ENCODE results near the gene DLST. TPM values are rescaled to one million over a fixed set of nuclear protein-coding genes. Genes with fewer than 3 reads are reported as not detected.

The DLST gene
- total RNA-seq, 4 donors from 2014 or later: 79.3 to 98.7 (median 87.8) TPM

DNA sequence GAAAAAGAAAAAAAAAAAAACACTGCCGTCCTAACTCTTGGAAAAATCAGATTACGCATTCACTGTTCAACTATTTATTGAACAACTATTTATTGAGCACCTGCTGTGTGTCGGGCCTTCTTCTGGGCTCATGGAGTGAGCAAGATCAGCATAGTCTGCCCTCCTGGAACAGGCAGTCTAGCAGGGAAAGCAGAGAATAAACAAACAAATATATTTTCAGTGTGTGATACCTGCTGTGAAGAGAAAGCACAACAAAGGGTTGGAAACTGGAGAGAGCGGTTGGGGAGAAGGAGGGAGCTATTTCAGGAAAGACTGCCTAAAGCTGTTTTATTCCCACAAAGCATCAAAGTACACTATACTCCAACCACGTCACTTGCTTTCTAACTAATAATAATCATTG lies 16.6 kb upstream of the DLST start:
- Histone ChIP-seq H3K27me3 (peaks cover 3% of the 10 kb centered on the region), H3K36me3 (no peaks in the 10 kb centered on the region), H3K4me3 (no peak overlapping the region), H3K27ac (no peak overlapping the region), H3K4me1 (peaks cover 0 to 12% (median 3%) of the 10 kb centered on the region in 3 donors), H3K9me3 (no peaks in the 10 kb centered on the region)
- 93 to 96% methylated on average over 3 to 5 of the region's 5 CpGs for WGBS, 2 donors (ENCODE audit: low coverage in 1 of 2)
- ATAC-seq: no peak
- no peak for TF ChIP-seq EP300 (IDR thresholded peaks at IDR 0.05)

GRCh38 chr14:74866708-74867389 lies 14.9 kb upstream of the DLST start:
- Histone ChIP-seq H3K27me3 (peaks cover 3% of the 10 kb centered on the region), H3K27ac (no peak overlapping the region), H3K4me3 (no peak overlapping the region), H3K4me1 (no peaks in the 10 kb centered on the region), H3K36me3 (no peaks in the 10 kb centered on the region), H3K9me3 (no peaks in the 10 kb centered on the region)
- ATAC-seq: no peak
- no peak for TF ChIP-seq POLR2AphosphoS5 (IDR thresholded peaks at IDR 0.05)
- no peak for TF ChIP-seq POLR2A (IDR thresholded peaks at IDR 0.05)
- TF ChIP-seq CTCF (IDR thresholded peaks at IDR 0.05): no peak
- no peak for TF ChIP-seq EP300 (IDR thresholded peaks at IDR 0.05)
- 41 to 74% methylated on average over 3 of the region's 3 CpGs for WGBS, 2 donors (ENCODE audit: low coverage in 1 of 2)

- TF ChIP-seq POLR2AphosphoS5 (IDR thresholded peaks at IDR 0.05) (no peak), POLR2A (IDR thresholded peaks at IDR 0.05) (no peak), CTCF (IDR thresholded peaks at IDR 0.05) (no peak), EP300 (IDR thresholded peaks at IDR 0.05) (no peak)
- Histone ChIP-seq H3K36me3 (no peaks in the 10 kb centered on the region), H3K4me1 (no peaks in the 10 kb centered on the region), H3K27ac (no peak overlapping the region), H3K27me3 (peaks cover 3% of the 10 kb centered on the region), H3K4me3 (no peak overlapping the region), H3K9me3 (no peaks in the 10 kb centered on the region)
- ATAC-seq: no peak
- WGBS, 2 donors (ENCODE audit: low coverage in 1 of 2): 36 to 40% methylated on average over 3 to 5 of the region's 5 CpGs
These were observed 14.0 kb upstream of the DLST start for GRCh38 chr14:74867673-74868072.

- H3K4me3 ChIP-seq: no peak overlapping the region
- peaks cover 3% of the 10 kb centered on the region for H3K27me3 ChIP-seq
- 96 to 98% methylated on average over 4 to 6 of the region's 8 CpGs for WGBS, 2 donors (ENCODE audit: low coverage in 1 of 2)
- no peaks in the 10 kb centered on the region for H3K9me3 ChIP-seq
- no peaks in the 10 kb centered on the region for H3K36me3 ChIP-seq
- TF ChIP-seq CTCF (IDR thresholded peaks at IDR 0.05): no peak
- no peak for TF ChIP-seq POLR2A (IDR thresholded peaks at IDR 0.05)
- no peak for TF ChIP-seq POLR2AphosphoS5 (IDR thresholded peaks at IDR 0.05)
- TF ChIP-seq EP300 (IDR thresholded peaks at IDR 0.05): no peak
- no peaks in the 10 kb centered on the region for H3K4me1 ChIP-seq
- H3K27ac ChIP-seq: no peak overlapping the region
- no peak for ATAC-seq
These were observed 13.0 kb upstream of the DLST start for GRCh38 chr14:74868739-74869138.

- TF ChIP-seq EP300 (IDR thresholded peaks at IDR 0.05) (no peak), POLR2A (IDR thresholded peaks at IDR 0.05) (no peak), CTCF (IDR thresholded peaks at IDR 0.05) (no peak), POLR2AphosphoS5 (IDR thresholded peaks at IDR 0.05) (no peak)
- ATAC-seq: no peak
- 88 to 91% methylated on average over 3 of the region's 4 CpGs for WGBS, 2 donors (ENCODE audit: low coverage in 1 of 2)
These were observed 9.9 kb upstream of the DLST start for GRCh38 chr14:74871819-74872218.

More at GRCh38 chr14:74871819-74872218, 9.9 kb upstream of the DLST start:
- Histone ChIP-seq H3K9me3 (no peaks in the 10 kb centered on the region), H3K4me1 (no peaks in the 10 kb centered on the region), H3K4me3 (no peak overlapping the region), H3K36me3 (no peaks in the 10 kb centered on the region), H3K27me3 (no peaks in the 10 kb centered on the region), H3K27ac (no peak overlapping the region)
